CD4-positive, alpha-beta T cell (primary cell): ENCODE data around the gene RCOR1. TPM values are rescaled to one million over a fixed set of nuclear protein-coding genes. Genes with fewer than 3 reads are reported as not detected.

Experiments used
- ATAC-seq: fragments of 200-7000 bp; cut with Tn5 transposase; one replicate; pipeline ENCODE4 v1.10.0; 2022; ENCODE audit warnings: mild to moderate bottlenecking; ENCODE audit not compliant: poor library complexity
- CTCF ChIA-PET: fragments of 350-600 bp; sonication (Branson Sonifier 250); formaldehyde crosslinking; loops from one replicate; lab custom pipeline; 2021; ENCODE audit warnings: antibody characterized with exemption, inconsistent platforms; lab: Charles Lee
- POLR2A ChIA-PET: fragments of 350-600 bp; sonication (Branson Sonifier 250); formaldehyde crosslinking; loops from one replicate; lab custom pipeline; 2021; ENCODE audit warnings: antibody characterized with exemption, inconsistent platforms; lab: Charles Lee
- DNase-seq, 14 experiments: peaks; one replicate each; pipeline ENCODE4 v3.0.0-alpha.2; 2013 to 2020; ENCODE audit warnings: mixed read lengths in 2 of 14
- H3K27ac ChIP-seq, 2 donors: one replicate each; pipeline versions ENCODE4 v1.5.1 to v1.7.0; 2013; ENCODE audit warnings: low read length in 2 of 2, low read depth in 1 of 2, mild to moderate bottlenecking in 1 of 2
- H3K27me3 ChIP-seq, 2 experiments: 1 replicate in 1 of 2; 2 replicates in 1 of 2; pipeline versions ENCODE4 v1.6.1 to v1.7.0; 2013; ENCODE audit warnings: low read length in 2 of 2, control low read depth in 1 of 2, mild to moderate bottlenecking in 1 of 2, moderate library complexity in 1 of 2; ENCODE audit not compliant: insufficient read depth in 2 of 2, control insufficient read depth in 1 of 2
- H3K36me3 ChIP-seq: one replicate; pipeline ENCODE4 v1.6.1; 2013; ENCODE audit warnings: low read length, control low read depth; ENCODE audit not compliant: insufficient read depth
- H3K4me1 ChIP-seq: one replicate; pipeline ENCODE4 v1.6.1; 2013; ENCODE audit warnings: low read length, control low read depth; ENCODE audit not compliant: insufficient read depth
- H3K4me3 ChIP-seq: one replicate; pipeline ENCODE4 v1.5.1; 2013; ENCODE audit warnings: mild to moderate bottlenecking, low read length, moderate library complexity
- H3K9me3 ChIP-seq, 2 experiments: 1 replicate in 1 of 2; 2 replicates in 1 of 2; pipeline versions ENCODE4 v1.6.1 to v1.7.0; 2013; ENCODE audit warnings: low read length in 2 of 2, mild to moderate bottlenecking in 2 of 2, control low read depth in 1 of 2, moderate library complexity in 1 of 2; ENCODE audit not compliant: control insufficient read depth in 1 of 2, insufficient read depth in 1 of 2
- H3K27ac Mint-ChIP-seq: one replicate; pipeline ENCODE4 v1.8.0; 2020; ENCODE audit warnings: mixed read lengths
- H3K27me3 Mint-ChIP-seq: one replicate; pipeline ENCODE4 v1.8.0; 2021; ENCODE audit warnings: mixed read lengths
- H3K36me3 Mint-ChIP-seq: one replicate; pipeline ENCODE4 v1.8.0; 2021; ENCODE audit warnings: low read depth, mixed read lengths
- H3K4me1 Mint-ChIP-seq: one replicate; pipeline ENCODE4 v1.8.0; 2021; ENCODE audit warnings: low read depth, mixed read lengths
- H3K4me3 Mint-ChIP-seq: one replicate; pipeline ENCODE4 v1.8.0; 2020; ENCODE audit warnings: mild to moderate bottlenecking, mixed read lengths
- H3K9me3 Mint-ChIP-seq: one replicate; pipeline ENCODE4 v1.8.0; 2020; ENCODE audit warnings: mixed read lengths
- intact Hi-C, 2 experiments: fragments of 100-400 bp; cut with DNase I in 1 of 2; cut with micrococcal nuclease in 1 of 2; formaldehyde crosslinking; loops; one replicate each; pipeline versions ENCODE4 v1.15.1 to v1.9.0; 2023 to 2025; cut with DNase I, micrococcal nuclease
- total RNA-seq, 174 experiments: library from RNA in 2 of 174; stranded (reverse) in 2 of 174; gene quantifications; one replicate each; pipeline ENCODE4 v1.2.3 and lab custom pipeline; 2021 to 2026
- TF ChIP-seq, protein P1 (sequence below): fragments of 200-600 bp; IDR thresholded peaks from one replicate; pipeline ENCODE4 v1.8.0; 2022; ENCODE audit warnings: antibody characterized with exemption, mild to moderate bottlenecking

RCOR1 gene
- total RNA-seq, 2 experiments from 2014 or later = 20.5 to 23.1 TPM

DNA sequence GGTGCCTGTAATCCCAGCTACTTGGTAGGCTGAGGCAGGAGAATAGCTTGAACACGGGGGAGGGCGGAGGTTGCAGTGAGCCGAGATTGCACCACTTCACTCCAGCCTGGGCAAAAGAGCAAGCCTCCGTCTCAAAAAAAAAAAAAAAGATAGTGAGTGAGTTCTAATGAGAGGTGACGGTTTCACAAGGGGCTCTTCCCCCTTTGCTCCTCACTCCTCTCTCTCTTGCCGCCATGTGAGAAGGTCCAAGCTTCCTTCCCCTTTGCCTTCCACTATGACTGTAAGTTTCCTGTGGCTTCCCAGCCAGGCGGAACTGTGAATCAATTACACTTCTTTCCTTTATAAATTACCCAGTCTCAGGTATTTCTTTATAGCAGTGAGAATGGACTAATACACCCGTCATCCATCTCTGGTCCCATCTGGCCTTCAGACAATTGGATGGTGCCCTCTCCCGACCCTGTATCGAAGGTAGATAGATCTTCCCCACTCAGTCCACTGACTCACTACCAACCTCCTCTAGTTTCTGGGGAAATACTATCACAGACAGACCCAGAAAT, 27.0 kb upstream of the RCOR1 start:
- Mint-ChIP-seq H3K27me3 (no peaks in the 10 kb centered on the region), H3K4me1 (peaks cover 6% of the 10 kb centered on the region), H3K4me3 (no peak overlapping the region), H3K36me3 (no peaks in the 10 kb centered on the region), H3K27ac (no peak overlapping the region), H3K9me3 (no peaks in the 10 kb centered on the region)
- Histone ChIP-seq H3K9me3 (no peaks in the 10 kb centered on the region), H3K4me3 (no peak overlapping the region), H3K27ac (no peak overlapping the region), H3K4me1 (peaks cover 15% of the 10 kb centered on the region), H3K36me3 (no peaks in the 10 kb centered on the region), H3K27me3 (no peaks in the 10 kb centered on the region)
- ATAC-seq (no peak), DNase-seq (peak in 3 of 14 experiments; percentile 26 to 64 (median 50))
- TF ChIP-seq, protein P1, sequence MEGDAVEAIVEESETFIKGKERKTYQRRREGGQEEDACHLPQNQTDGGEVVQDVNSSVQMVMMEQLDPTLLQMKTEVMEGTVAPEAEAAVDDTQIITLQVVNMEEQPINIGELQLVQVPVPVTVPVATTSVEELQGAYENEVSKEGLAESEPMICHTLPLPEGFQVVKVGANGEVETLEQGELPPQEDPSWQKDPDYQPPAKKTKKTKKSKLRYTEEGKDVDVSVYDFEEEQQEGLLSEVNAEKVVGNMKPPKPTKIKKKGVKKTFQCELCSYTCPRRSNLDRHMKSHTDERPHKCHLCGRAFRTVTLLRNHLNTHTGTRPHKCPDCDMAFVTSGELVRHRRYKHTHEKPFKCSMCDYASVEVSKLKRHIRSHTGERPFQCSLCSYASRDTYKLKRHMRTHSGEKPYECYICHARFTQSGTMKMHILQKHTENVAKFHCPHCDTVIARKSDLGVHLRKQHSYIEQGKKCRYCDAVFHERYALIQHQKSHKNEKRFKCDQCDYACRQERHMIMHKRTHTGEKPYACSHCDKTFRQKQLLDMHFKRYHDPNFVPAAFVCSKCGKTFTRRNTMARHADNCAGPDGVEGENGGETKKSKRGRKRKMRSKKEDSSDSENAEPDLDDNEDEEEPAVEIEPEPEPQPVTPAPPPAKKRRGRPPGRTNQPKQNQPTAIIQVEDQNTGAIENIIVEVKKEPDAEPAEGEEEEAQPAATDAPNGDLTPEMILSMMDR = no peak
- intact Hi-C loops = no loop called here
- POLR2A ChIA-PET = no interaction called here
- CTCF ChIA-PET = no interaction called here

DNA sequence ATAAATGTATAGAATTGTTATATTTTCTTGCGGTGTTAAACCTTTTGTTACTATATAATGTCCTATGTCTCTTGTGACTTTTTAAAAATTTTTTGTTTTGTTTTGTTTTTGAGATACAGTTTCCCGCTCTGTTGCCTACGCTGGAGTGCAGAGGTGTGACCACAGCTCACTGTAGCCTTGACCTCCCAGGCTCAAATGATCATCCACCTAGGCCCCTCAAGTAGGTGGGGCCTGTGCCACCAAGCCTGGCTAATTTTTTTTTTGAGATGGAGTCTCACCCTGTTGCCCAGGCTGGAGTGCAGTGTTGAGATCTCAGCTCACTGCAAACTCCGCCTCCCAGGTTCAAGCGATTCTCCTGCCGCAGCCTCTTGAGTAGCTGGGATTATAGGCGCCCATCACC, 26.5 kb upstream of the RCOR1 start:
- intact Hi-C loops = no loop called here
- no peaks in the 10 kb centered on the region for H3K9me3 ChIP-seq
- H3K27ac Mint-ChIP-seq = no peak overlapping the region
- H3K36me3 ChIP-seq = no peaks in the 10 kb centered on the region
- ATAC-seq = no peak
- peaks cover 15% of the 10 kb centered on the region for H3K4me1 ChIP-seq
- no peaks in the 10 kb centered on the region for H3K27me3 Mint-ChIP-seq
- TF ChIP-seq, protein P1 = no peak
- H3K36me3 Mint-ChIP-seq = no peaks in the 10 kb centered on the region
- DNase-seq = no peak
- CTCF ChIA-PET = no interaction called here
- no peak overlapping the region for H3K4me3 ChIP-seq
- H3K4me3 Mint-ChIP-seq = no peak overlapping the region
- peaks cover 6% of the 10 kb centered on the region for H3K4me1 Mint-ChIP-seq
- H3K9me3 Mint-ChIP-seq = no peaks in the 10 kb centered on the region
- POLR2A ChIA-PET = no interaction called here
- H3K27me3 ChIP-seq = no peaks in the 10 kb centered on the region
- H3K27ac ChIP-seq = no peak overlapping the region

GRCh38 chr14:102568115-102568614, 24.3 kb upstream of the RCOR1 start:
- CTCF ChIA-PET = no interaction called here

More at GRCh38 chr14:102568115-102568614, 24.3 kb upstream of the RCOR1 start:
- Mint-ChIP-seq H3K36me3 (no peaks in the 10 kb centered on the region), H3K27me3 (no peaks in the 10 kb centered on the region), H3K27ac (peak overlapping the region; percentile 49), H3K9me3 (no peaks in the 10 kb centered on the region), H3K4me3 (peak overlapping the region; percentile 9), H3K4me1 (peaks cover 6% of the 10 kb centered on the region)
- Histone ChIP-seq H3K9me3 (no peaks in the 10 kb centered on the region), H3K27ac (peak overlapping the region in 1 of 2 donors; percentile 18), H3K36me3 (no peaks in the 10 kb centered on the region), H3K27me3 (no peaks in the 10 kb centered on the region), H3K4me3 (peak overlapping the region; percentile 13), H3K4me1 (peaks cover 15% of the 10 kb centered on the region)
- peak in 10 of 14 experiments; percentile 37 to 78 (median 54) for DNase-seq
- intact Hi-C loops = no loop called here
- no peak for ATAC-seq
- POLR2A ChIA-PET = no interaction called here
- TF ChIP-seq, protein P1 = no peak
